ENCODE measurements around the gene ZGPAT. TPM values are rescaled to one million over a fixed set of nuclear protein-coding genes. Genes with fewer than 3 reads are reported as not detected.

Gene ZGPAT
- total RNA-seq, 1 experiment from 2014 or later = 35.8 TPM

- no peaks in the 10 kb centered on the region for H3K36me3 ChIP-seq (ENCODE audit: control insufficient read depth, insufficient read depth, low read length)
- peak overlapping the region; percentile 61 for H3K27ac ChIP-seq (ENCODE audit: low read length)
- no peaks in the 10 kb centered on the region for H3K27me3 ChIP-seq (ENCODE audit: control insufficient read depth, insufficient read depth, low read length)
- H3K4me3 ChIP-seq (ENCODE audit: low read depth in 2 of 2, low read length in 2 of 2) = no peak overlapping the region
- in situ Hi-C loops (cut with HindIII; ENCODE audit: low pct_unique_long_range_greater_than_20kb, low sequenced_read_pairs) (no loop called here), intact Hi-C loops (cut with micrococcal nuclease; ENCODE audit: unreplicated experiment) (no loop called here)
- peaks cover 61% of the 10 kb centered on the region for H3K4me1 ChIP-seq (ENCODE audit: control insufficient read depth, insufficient read depth, low read length)
- BruUV-seq (replicated peaks) = no TSS peak
- DNase-seq (ENCODE audit: low read depth, low spot score) = no peak
- ChIA-PET POLR2A (interaction anchor here (0.9 kb wide), 1 partner anchor 15 kb away, joined by 3 read pairs; no protein-coding TSS in a partner anchor), CTCF (interaction anchor here (1.0 kb wide), 1 partner anchor 160 kb away, joined by 3 read pairs; no protein-coding TSS in a partner anchor)
- H3K9me3 ChIP-seq (ENCODE audit: control insufficient read depth, insufficient read depth, low read depth, low read length) = no peaks in the 10 kb centered on the region
- ATAC-seq = no peak
- TF ChIP-seq CTCF (IDR thresholded peaks at IDR 0.05) (no peak), REST (IDR thresholded peaks at IDR 0.05; ENCODE audit: insufficient read depth in 1 of 2, low read depth in 2 of 2, low read length in 1 of 2) (no peak), POLR2AphosphoS5 (IDR thresholded peaks at IDR 0.05; ENCODE audit: low read depth, low read length) (no peak), SIN3A (IDR thresholded peaks at IDR 0.05; ENCODE audit: borderline replicate concordance, insufficient read depth, low read depth, low read length) (no peak), TCF7L2 (IDR thresholded peaks at IDR 0.05; ENCODE audit: low read depth, low read length) (no peak)
Observed at GRCh38 chr20:63697868-63698545, 9.8 kb upstream of the ZGPAT start.

- no peak overlapping the region for H3K4me3 ChIP-seq (ENCODE audit: low read depth in 2 of 2, low read length in 2 of 2)
- H3K36me3 ChIP-seq (ENCODE audit: control insufficient read depth, insufficient read depth, low read length) = no peaks in the 10 kb centered on the region
- H3K4me1 ChIP-seq (ENCODE audit: control insufficient read depth, insufficient read depth, low read length) = peaks cover 64% of the 10 kb centered on the region
- POLR2A ChIA-PET = interaction anchor here (0.6 to 0.9 kb wide), 3 partner anchors 12 to 45 kb away, joined by 3 read pairs; no protein-coding TSS in a partner anchor
- peak overlapping the region; percentile 77 for H3K27ac ChIP-seq (ENCODE audit: low read length)
- intact Hi-C loops (cut with micrococcal nuclease; ENCODE audit: unreplicated experiment) = no loop called here
- DNase-seq (ENCODE audit: low read depth, low spot score) = peak; percentile 60
- TF ChIP-seq REST (IDR thresholded peaks at IDR 0.05; ENCODE audit: insufficient read depth in 1 of 2, low read depth in 2 of 2, low read length in 1 of 2) (no peak), SIN3A (IDR thresholded peaks at IDR 0.05; ENCODE audit: borderline replicate concordance, insufficient read depth, low read depth, low read length) (no peak), POLR2AphosphoS5 (IDR thresholded peaks at IDR 0.05; ENCODE audit: low read depth, low read length) (peak; percentile 33; the same call in 1 of the 2 replicates)
- CTCF ChIA-PET = interaction anchor here (1.0 kb wide), 1 partner anchor 161 kb away, joined by 3 read pairs; no protein-coding TSS in a partner anchor
- ATAC-seq = peak; percentile 68
- BruUV-seq (replicated peaks) = no TSS peak
- no peaks in the 10 kb centered on the region for H3K9me3 ChIP-seq (ENCODE audit: control insufficient read depth, insufficient read depth, low read depth, low read length)
- in situ Hi-C loops (cut with HindIII; ENCODE audit: low pct_unique_long_range_greater_than_20kb, low sequenced_read_pairs) = no loop called here
- no peaks in the 10 kb centered on the region for H3K27me3 ChIP-seq (ENCODE audit: control insufficient read depth, insufficient read depth, low read length)
Observed at GRCh38 chr20:63698739-63699465, 8.9 kb upstream of the ZGPAT start.

Measured in Panc1 (cell line).